Transverse colon (tissue), 3 donors: ENCODE measurements around the gene RCAN1.

Experiments used
- POLR2A ChIP-seq: fragments of 450-650 bp; IDR thresholded peaks from one replicate; pipeline ENCODE4 v1.6.1; 2016; ENCODE audit warnings: antibody characterized with exemption, mild to moderate bottlenecking, moderate library complexity
- POLR2AphosphoS5 ChIP-seq, 3 donors: sonication (generic); formaldehyde crosslinking; IDR thresholded peaks; one replicate each; pipeline ENCODE4 v1.6.1; 2016; ENCODE audit warnings: antibody characterized with exemption in 3 of 3

GRCh38 chr21:34596561-34597271 is 18.2 kb downstream of the RCAN1 start:
- TF ChIP-seq POLR2A (no peak), POLR2AphosphoS5 (IDR thresholded peaks at IDR 0.05) (no peak)
